ENCODE data around the gene SKIDA1. TPM values are rescaled to one million over a fixed set of nuclear protein-coding genes. Genes with fewer than 3 reads are reported as not detected.

SKIDA1 gene
- total RNA-seq, 1 experiment from 2014 or later, result 0.34 TPM

DNA sequence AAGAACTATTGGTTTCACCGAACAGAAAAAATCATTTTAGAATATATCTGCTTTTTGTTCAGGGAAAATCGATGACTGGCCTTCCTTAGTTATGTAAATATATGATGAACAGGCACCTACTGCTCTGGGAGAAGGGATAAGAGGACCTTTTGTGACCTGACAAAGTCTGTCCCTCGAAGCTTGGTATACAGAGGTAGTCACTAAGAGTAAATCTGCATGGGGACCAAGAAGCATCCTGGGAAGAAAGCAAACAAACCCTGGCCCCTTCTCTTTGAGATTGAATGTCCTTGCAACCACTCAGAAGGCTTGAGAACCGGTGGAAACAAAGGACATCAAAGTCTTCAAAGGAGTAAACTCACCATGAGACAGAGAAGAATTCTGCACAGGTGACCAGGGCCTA, 52.3 kb downstream of the SKIDA1 start:
- ChIA-PET POLR2A (no interaction called here), CTCF (no interaction called here), RAD21 (ENCODE audit: low non-redundant PET in 1 of 2, low total read pairs in 2 of 2, uncharacterized antibody in 2 of 2, unreplicated experiment in 2 of 2) (no interaction called here)
- H3K9ac ChIP-seq (ENCODE audit: low read length), result no peak overlapping the region
- H4K20me1 ChIP-seq (ENCODE audit: insufficient read depth), result no peaks in the 10 kb centered on the region
- no peaks in the 10 kb centered on the region for H3K9me2 ChIP-seq (ENCODE audit: insufficient read depth)
- H3K9me3 ChIP-seq (ENCODE audit: control insufficient read depth in 1 of 2, insufficient read depth in 1 of 2, low read depth in 1 of 2, low read length in 2 of 2), result no peaks in the 10 kb centered on the region
- no peak for DNase-seq (ENCODE audit: low read depth, low spot score)
- H3K27me3 ChIP-seq (ENCODE audit: insufficient read depth, low read length), result no peaks in the 10 kb centered on the region
- no TSS peak for BruUV-seq (replicated peaks)
- no peak overlapping the region for H2AFZ ChIP-seq (ENCODE audit: low read depth, low read length, poor library complexity, severe bottlenecking)
- TF ChIP-seq, protein P1, sequence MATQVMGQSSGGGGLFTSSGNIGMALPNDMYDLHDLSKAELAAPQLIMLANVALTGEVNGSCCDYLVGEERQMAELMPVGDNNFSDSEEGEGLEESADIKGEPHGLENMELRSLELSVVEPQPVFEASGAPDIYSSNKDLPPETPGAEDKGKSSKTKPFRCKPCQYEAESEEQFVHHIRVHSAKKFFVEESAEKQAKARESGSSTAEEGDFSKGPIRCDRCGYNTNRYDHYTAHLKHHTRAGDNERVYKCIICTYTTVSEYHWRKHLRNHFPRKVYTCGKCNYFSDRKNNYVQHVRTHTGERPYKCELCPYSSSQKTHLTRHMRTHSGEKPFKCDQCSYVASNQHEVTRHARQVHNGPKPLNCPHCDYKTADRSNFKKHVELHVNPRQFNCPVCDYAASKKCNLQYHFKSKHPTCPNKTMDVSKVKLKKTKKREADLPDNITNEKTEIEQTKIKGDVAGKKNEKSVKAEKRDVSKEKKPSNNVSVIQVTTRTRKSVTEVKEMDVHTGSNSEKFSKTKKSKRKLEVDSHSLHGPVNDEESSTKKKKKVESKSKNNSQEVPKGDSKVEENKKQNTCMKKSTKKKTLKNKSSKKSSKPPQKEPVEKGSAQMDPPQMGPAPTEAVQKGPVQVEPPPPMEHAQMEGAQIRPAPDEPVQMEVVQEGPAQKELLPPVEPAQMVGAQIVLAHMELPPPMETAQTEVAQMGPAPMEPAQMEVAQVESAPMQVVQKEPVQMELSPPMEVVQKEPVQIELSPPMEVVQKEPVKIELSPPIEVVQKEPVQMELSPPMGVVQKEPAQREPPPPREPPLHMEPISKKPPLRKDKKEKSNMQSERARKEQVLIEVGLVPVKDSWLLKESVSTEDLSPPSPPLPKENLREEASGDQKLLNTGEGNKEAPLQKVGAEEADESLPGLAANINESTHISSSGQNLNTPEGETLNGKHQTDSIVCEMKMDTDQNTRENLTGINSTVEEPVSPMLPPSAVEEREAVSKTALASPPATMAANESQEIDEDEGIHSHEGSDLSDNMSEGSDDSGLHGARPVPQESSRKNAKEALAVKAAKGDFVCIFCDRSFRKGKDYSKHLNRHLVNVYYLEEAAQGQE (IDR thresholded peaks at IDR 0.05; ENCODE audit: low read depth), result no peak
- TF ChIP-seq POLR2A (IDR thresholded peaks at IDR 0.05; ENCODE audit: borderline replicate concordance, extremely low read depth, insufficient read depth, insufficient read length), result no peak
- TF ChIP-seq JUND (IDR thresholded peaks at IDR 0.05), result no peak
- TF ChIP-seq, protein P2, sequence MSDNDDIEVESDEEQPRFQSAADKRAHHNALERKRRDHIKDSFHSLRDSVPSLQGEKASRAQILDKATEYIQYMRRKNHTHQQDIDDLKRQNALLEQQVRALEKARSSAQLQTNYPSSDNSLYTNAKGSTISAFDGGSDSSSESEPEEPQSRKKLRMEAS (IDR thresholded peaks at IDR 0.05), result no peak
- TF ChIP-seq, protein P3, sequence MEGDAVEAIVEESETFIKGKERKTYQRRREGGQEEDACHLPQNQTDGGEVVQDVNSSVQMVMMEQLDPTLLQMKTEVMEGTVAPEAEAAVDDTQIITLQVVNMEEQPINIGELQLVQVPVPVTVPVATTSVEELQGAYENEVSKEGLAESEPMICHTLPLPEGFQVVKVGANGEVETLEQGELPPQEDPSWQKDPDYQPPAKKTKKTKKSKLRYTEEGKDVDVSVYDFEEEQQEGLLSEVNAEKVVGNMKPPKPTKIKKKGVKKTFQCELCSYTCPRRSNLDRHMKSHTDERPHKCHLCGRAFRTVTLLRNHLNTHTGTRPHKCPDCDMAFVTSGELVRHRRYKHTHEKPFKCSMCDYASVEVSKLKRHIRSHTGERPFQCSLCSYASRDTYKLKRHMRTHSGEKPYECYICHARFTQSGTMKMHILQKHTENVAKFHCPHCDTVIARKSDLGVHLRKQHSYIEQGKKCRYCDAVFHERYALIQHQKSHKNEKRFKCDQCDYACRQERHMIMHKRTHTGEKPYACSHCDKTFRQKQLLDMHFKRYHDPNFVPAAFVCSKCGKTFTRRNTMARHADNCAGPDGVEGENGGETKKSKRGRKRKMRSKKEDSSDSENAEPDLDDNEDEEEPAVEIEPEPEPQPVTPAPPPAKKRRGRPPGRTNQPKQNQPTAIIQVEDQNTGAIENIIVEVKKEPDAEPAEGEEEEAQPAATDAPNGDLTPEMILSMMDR (IDR thresholded peaks at IDR 0.05 in 2 of 3, conservative IDR thresholded peaks at IDR 0.05 in 1 of 3; ENCODE audit: borderline replicate concordance in 1 of 3, insufficient read depth in 1 of 3, low read depth in 2 of 3, low read length in 2 of 3), result no peak
- TF ChIP-seq SRF (IDR thresholded peaks at IDR 0.05; ENCODE audit: low read depth), result no peak
- no peak for TF ChIP-seq SIN3A (IDR thresholded peaks at IDR 0.05; ENCODE audit: low read depth)
- TF ChIP-seq EGR1 (IDR thresholded peaks at IDR 0.05; ENCODE audit: low read depth), result no peak
- TF ChIP-seq EZH2phosphoT487 (IDR thresholded peaks at IDR 0.05; ENCODE audit: borderline replicate concordance), result no peak
- no peak for TF ChIP-seq RAD21 (IDR thresholded peaks at IDR 0.05; ENCODE audit: low read depth)
- TF ChIP-seq YY1 (IDR thresholded peaks at IDR 0.05; ENCODE audit: extremely low read depth, insufficient replicate concordance, low read depth, low read length), result no peak
- no peak for TF ChIP-seq ZFX (IDR thresholded peaks at IDR 0.05)
- no peak for TF ChIP-seq FOSL1 (IDR thresholded peaks at IDR 0.05; ENCODE audit: low read depth)
- no peak overlapping the region for H3K4me3 ChIP-seq (replicated peaks in 1 of 2; ENCODE audit: low read depth in 1 of 2, low read length in 2 of 2)
- H3K36me3 ChIP-seq (ENCODE audit: control insufficient read depth in 1 of 2, insufficient read depth in 2 of 2, low read length in 2 of 2), result no peaks in the 10 kb centered on the region
- no peak for ATAC-seq
- H3K27ac ChIP-seq (ENCODE audit: low read depth, low read length), result no peak overlapping the region
- no peaks in the 10 kb centered on the region for H3K79me2 ChIP-seq (ENCODE audit: insufficient read depth, low read length)
- no peaks in the 10 kb centered on the region for H3K4me1 ChIP-seq (ENCODE audit: control insufficient read depth in 1 of 2, insufficient read depth in 2 of 2, low read length in 2 of 2)
- intact Hi-C loops (cut with micrococcal nuclease), result no loop called here
- no peak overlapping the region for H3K4me2 ChIP-seq (ENCODE audit: low read length)
